Muscle of back (tissue), 11 donors: ENCODE measurements around the gene ITGB2. TPM values are rescaled to one million over a fixed set of nuclear protein-coding genes. Genes with fewer than 3 reads are reported as not detected.
"Not testable (repeated sequence)": the region's sequence is repeated elsewhere in the genome, so short reads cannot be mapped to it uniquely, and the experiment has no call there.

Experiments
- DNase-seq, 3 donors: peaks; one replicate each; pipeline versions ENCODE4 v3.0.0 to v3.0.0-alpha.2; 2013
- polyA plus RNA-seq, 10 donors: library from polyadenylated mRNA; unstranded; fragments of 120-200 nt; gene quantifications; one replicate each; pipeline ENCODE4 v1.2.1, GENCODE V29; 2013; ENCODE audit not compliant: insufficient read length in 10 of 10

The ITGB2 gene
- polyA plus RNA-seq, 10 donors: 6.9 to 27.7 (median 11.7) TPM

DNA sequence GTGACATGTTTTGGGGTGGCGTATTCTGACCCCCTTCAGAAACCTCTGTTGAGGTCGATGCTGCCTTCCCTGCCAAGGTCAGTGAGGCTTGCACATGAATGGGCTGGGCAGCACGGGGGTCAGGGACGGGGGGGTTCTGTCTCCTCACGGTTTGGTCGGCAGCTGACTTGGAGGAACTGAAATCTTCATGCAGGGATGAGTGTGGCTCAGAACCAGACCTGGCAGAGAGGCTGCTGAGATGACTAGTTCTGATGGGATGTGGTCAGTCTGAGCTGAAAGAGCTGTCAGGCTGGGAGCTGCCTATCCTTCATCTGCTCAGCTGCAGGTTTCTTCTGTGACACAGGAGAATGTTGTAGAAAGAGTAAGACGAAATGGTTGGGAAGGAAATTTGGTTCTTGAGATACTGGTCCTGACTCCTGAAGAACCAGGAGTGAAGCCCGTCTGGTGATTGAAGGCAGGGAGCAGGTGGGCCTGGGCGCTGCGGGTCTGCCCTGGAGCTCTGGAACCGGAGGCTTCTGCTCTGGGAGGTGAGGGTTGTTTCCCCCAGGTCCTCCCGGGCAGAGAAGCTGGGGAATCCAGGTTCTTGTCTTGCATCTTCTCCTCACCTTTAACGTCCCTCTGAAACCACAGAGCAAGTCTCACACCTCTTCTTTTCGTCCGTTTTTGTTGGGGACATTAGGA is 22.4 kb upstream of the ITGB2 start:
- DNase-seq: no peak

DNA sequence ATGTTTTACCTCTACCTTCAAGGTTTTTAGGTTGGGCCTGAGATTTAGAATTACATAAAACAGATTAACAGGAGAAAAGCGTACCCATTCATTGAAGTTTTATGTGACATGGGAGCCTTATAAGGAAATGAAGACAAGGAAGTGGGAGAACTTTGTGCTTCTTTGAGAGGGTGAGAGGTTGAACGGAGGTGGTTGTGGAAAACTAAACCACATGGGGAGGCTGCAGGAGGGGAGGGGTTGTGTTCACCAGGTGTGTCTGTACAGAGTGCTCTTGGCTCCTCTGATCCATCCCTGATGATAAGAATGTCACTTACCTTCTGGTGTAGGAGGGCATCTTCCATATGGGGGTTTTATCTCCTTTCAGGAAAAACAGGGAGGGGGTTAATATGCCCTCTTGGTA is 21.9 kb upstream of the ITGB2 start:
- no peak for DNase-seq

DNA sequence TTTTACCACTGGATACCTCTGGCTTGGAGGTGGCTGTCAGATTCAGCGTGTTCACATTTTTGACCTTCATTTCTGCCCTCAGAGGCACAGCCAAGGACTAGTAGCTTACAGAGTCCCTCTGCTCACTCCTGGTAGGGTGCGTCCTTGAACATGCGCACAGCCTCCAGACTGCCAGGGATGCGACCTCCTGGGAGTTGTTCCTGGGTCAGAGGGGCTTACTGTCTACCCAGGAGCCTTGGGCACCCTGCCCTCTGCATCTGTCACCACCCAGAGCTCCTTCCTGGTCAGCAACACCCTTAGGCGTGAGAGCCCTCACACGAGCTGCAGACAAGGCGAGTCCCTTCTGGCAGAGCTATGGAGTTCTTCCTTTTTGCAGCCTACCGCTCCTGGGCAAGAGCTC is 20.9 kb upstream of the ITGB2 start:
- DNase-seq: no peak

DNA sequence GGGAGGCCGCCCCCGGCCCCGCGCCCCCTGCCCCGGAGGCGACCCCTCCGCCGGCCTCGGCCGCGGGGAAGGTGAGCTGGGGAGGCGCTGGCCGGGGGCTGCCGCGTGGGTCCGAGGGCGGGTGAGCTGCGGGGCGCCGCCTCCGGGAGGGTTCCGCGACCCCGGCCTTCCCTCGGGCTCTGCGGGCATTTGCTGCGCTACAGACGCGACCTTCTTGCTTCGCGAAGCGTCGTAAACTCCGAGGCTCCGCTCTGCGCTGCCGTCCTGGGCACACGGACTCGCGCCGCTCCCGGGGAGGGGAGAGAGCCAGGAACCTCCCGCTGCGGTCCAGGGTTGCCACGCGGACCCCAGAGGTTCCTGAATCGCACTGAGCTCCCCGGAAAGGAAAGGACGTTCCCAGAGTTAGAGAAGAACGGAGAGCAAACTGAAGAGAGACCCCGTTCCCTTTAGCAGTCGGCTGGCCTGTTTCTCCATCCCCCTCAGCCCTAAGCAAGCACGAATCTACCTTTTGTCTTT is 19.5 kb upstream of the ITGB2 start:
- no peak for DNase-seq

DNA sequence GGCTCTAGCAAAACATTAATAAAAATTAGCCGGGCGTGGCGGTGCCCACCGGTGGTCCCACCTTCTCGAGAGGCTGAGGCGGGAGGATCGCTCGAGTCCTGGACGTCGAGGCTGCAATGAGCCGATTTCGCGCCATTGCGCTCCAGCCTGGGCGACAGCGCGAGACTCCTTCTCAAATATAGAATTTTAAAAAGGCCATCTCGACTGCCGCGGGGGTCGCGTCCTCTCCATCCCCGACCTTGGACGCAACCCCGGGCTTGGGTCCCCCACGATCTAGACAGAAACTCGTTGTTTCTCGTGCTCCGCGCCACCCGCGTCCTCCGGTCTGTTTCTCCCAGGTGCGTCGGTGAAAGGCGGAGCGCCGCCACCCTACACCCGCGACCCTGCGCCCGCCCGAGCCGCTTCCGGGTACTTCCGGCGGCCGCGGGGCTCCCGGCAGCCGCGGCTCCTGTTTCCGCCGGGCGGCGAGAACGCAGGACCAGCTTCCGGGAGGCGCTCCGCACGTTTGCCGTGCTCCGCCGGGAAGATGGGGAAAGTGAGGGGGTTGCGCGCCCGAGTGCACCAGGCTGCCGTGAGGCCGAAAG is 18.9 kb upstream of the ITGB2 start, which contains the start of gene SLX9:
Gene SLX9, plus strand, starts transcription at position 498 of the 584 bp plus-strand sequence. Its CDS starts 29 bp downstream, at position 527.
- DNase-seq: peak in 2 of 3 donors; percentile 84 to 92

- DNase-seq: no peak
Observed at GRCh38 chr21:44938772-44939531, 18.3 kb upstream of the ITGB2 start.

DNA sequence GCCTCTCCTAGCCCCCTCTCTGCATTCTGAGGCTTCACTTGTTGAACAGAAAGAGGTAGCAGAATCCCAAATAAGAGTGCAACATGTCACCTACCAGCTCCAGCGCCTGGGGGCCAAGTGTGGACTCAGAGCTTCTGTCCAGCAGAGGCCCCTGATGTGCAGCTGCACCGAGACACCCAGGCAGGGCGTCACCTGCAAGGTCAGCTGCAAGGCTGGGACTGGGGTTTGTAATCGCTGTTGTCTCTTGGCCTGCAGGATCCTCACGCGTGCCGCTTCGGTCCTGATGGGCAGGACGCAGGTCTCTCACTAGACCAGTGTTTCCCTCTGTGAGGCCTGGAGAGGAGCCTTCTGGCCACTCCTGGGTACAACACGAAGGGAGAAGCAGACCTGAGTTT is 14.8 kb upstream of the ITGB2 start:
- DNase-seq: no peak

- no peak for DNase-seq
Observed at GRCh38 chr21:44934797-44935532, 14.3 kb upstream of the ITGB2 start.

GRCh38 chr21:44934276-44934675 is 13.6 kb upstream of the ITGB2 start:
- DNase-seq: no peak

- DNase-seq: no peak
Observed at GRCh38 chr21:44933918-44934260, 13.2 kb upstream of the ITGB2 start.

DNA sequence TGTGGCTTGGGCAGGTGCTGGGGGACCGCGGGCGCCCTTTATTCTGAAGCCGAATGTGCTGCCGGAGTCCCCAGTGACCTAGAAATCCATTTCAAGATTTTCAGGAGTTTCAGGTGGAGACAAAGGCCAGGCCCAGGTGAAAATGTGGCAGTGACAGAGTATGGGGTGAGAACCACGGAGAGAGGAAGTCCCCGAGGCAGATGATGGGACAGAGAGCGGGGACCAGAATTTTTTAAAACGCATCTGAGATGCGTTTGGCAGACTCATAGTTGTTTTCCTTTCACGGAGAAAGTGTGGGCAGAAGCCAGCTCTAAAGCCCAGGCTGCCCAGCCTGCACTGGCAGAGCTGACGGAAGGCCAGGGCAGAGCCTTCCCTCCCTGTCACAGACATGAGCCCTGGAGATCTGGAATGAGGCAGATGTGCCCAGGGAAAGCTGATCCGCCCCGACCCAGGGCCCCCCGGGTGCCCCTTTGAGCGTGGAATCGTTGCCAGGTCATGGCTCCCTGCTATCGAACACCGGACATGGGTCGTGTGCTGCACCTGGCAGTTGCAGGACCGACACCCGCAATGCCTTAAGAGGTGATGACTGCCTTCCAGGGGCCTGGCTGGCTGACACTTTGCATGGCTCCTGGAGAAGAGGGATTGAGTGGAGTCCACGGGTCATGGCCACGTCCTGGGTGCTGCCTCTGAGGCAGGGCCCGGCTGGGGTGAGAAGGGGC is 12.7 kb upstream of the ITGB2 start:
- DNase-seq: no peak

GRCh38 chr21:44932408-44933181 is 11.9 kb upstream of the ITGB2 start:
- peak in 1 of 3 donors; percentile 60 for DNase-seq

- DNase-seq: no peak
Observed at GRCh38 chr21:44931501-44932407, 11.1 kb upstream of the ITGB2 start.

DNA sequence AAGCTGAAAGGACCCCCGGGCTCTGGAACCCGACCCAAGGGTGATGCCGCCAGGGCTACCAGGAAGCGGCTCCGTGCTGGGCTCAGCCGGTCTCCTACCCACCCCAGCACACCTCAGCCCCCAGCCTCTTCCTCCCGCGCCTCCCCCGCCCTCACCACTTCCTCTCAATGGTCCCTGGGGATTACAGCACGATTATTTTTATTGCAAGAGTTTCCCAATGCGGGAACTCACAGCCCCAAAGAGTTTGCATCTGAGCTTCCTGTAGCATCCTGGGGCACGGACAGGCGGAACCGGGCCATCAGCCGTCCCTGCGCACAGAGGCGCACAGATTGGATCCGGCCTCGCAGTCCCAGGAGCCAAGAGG is 10.4 kb upstream of the ITGB2 start:
- peak in 1 of 3 donors; percentile 49 for DNase-seq

DNA sequence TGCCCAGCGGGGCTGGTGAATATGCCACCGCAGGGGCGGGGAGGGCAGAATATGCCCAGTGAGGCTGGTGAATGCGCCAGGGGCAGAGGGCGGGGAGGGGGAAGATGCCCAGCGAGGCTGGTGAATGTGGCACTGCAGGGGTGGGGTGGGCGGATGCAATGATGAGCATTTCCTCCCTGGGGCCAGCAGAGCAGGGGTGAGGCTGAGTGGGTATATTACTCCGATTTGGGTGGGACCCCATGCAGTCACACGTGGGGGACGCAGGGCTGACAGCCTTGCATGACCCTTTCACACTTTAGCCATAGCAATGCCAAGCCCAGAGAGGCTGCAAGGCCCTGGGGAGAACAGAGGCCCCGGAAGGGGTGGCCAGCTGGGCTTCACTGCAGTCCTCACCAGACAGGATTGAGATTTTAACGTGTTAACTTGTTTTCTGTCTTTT is 9.9 kb upstream of the ITGB2 start:
- no peak for DNase-seq

GRCh38 chr21:44929799-44930542 is 9.3 kb upstream of the ITGB2 start:
- DNase-seq: no peak

DNA sequence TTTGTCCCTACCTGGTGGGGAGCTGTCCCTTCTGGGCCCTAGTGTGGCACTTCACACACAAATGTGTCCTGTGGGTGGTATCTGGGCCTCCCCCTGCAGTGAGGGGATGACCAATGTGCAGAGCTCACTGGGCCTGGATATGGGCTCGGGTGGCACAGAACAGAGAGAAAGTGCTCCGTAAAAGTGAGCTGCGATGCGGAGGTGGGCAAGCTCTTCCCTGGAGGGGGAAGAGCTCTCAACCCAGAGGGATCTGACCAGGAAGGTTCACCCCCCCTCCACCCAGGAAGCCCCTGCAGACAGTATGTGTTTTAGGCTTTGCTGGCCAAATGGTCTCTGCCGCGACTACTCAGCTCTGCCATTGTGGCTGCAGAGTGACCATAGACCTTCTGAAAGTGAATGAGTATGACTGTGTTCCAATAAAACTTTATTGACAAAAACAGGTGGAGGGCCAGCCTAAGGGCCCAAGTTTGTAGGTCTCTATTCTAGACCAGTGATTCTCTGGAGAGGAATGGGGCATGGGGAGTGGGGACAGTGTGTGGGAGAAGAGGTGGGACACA is 8.6 kb upstream of the ITGB2 start:
- DNase-seq: no peak

DNA sequence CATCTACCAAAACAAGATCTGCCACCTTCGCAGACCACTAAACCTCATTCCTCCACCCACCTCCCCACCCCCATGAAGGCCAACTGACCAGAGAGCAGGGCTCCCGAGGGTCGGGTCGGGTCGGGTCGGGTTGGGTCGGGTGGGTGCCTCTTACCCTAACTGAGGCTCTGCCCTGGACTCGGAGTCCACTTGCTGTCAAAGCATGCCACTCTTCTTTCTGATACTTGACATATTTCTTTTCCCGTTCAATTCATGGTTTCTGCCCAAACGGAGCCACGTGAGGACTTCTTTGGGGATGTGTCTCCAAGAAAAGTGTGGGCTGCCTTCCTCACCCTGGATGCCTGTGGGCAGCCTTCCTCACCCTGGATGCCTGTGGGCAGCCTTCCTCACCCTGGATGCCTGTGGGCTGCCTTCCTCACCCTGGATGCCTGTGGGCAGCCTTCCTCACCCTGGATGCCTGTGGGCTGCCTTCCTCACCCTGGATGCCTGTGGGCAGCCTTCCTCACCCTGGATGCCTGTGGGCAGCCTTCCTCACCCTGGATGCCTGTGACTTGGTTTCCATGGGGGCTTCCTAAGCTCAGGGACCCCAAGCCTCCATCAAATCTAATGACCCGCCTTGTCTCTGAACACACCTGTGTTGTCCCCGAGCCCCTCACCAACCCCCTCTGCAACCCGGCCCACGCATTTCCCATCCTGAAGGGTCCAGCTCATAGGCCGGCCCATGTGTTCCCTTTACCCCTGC is 8.0 kb upstream of the ITGB2 start:
- not testable (repeated sequence) for DNase-seq
